Measurements from ENCODE around the gene SLCO3A1.

The SLCO3A1 gene

GRCh38 chr15:92107510-92107909, 254.0 kb downstream of the SLCO3A1 start:
- Histone ChIP-seq H3K18ac (ENCODE audit: low read length) (no peak overlapping the region), H2BK15ac (replicated peaks; ENCODE audit: low read depth) (no peak overlapping the region), H3K27ac (ENCODE audit: low read depth, low read length) (no peak overlapping the region), H3K4me2 (ENCODE audit: low read length) (no peak overlapping the region), H3K9ac (ENCODE audit: low read length) (no peak overlapping the region), H3K4me3 (ENCODE audit: low read length) (no peak overlapping the region), H2AK5ac (ENCODE audit: low read length) (no peak overlapping the region), H3K27me3 (ENCODE audit: insufficient read depth, low read length, poor library complexity) (no peaks in the 10 kb centered on the region), H2BK120ac (ENCODE audit: low read depth, low read length) (no peak overlapping the region), H3K36me3 (ENCODE audit: control insufficient read depth, insufficient read depth, low read length) (no peaks in the 10 kb centered on the region), H2BK5ac (ENCODE audit: low read length) (no peak overlapping the region), H3K23ac (ENCODE audit: low read length) (no peak overlapping the region), H3K4me1 (ENCODE audit: control insufficient read depth, low read depth, low read length) (no peaks in the 10 kb centered on the region), H4K8ac (ENCODE audit: low read depth, low read length) (no peak overlapping the region), H3K4ac (ENCODE audit: low read depth, low read length) (no peak overlapping the region), H3K79me1 (ENCODE audit: low read length) (no peaks in the 10 kb centered on the region), H4K5ac (ENCODE audit: low read length) (no peak overlapping the region), H3K56ac (ENCODE audit: low read length) (no peak overlapping the region), H3K79me2 (ENCODE audit: control insufficient read depth, insufficient read depth, low read length) (no peaks in the 10 kb centered on the region)
- WGBS (ENCODE audit: extremely low coverage, insufficient coverage, low lambda C conversion rate) = no CpG with 5 or more reads among the region's 4 CpGs
- DNase-seq = no peak

- no peaks in the 10 kb centered on the region for H3K4me1 ChIP-seq (ENCODE audit: control insufficient read depth, low read depth, low read length)
- H2BK15ac ChIP-seq (replicated peaks; ENCODE audit: low read depth) = no peak overlapping the region
- H3K4ac ChIP-seq (ENCODE audit: low read depth, low read length) = no peak overlapping the region
- no peak overlapping the region for H3K4me2 ChIP-seq (ENCODE audit: low read length)
- no peak for DNase-seq
- H3K36me3 ChIP-seq (ENCODE audit: control insufficient read depth, insufficient read depth, low read length) = no peaks in the 10 kb centered on the region
- no peaks in the 10 kb centered on the region for H3K79me1 ChIP-seq (ENCODE audit: low read length)
- WGBS (ENCODE audit: extremely low coverage, insufficient coverage, low lambda C conversion rate) = no CpG with 5 or more reads among the region's 11 CpGs
- H3K56ac ChIP-seq (ENCODE audit: low read length) = no peak overlapping the region
- no peak overlapping the region for H3K4me3 ChIP-seq (ENCODE audit: low read length)
- H2AK5ac ChIP-seq (ENCODE audit: low read length) = no peak overlapping the region
- no peak overlapping the region for H2BK120ac ChIP-seq (ENCODE audit: low read depth, low read length)
- H3K18ac ChIP-seq (ENCODE audit: low read length) = no peak overlapping the region
- H3K79me2 ChIP-seq (ENCODE audit: control insufficient read depth, insufficient read depth, low read length) = no peaks in the 10 kb centered on the region
- H3K27ac ChIP-seq (ENCODE audit: low read depth, low read length) = no peak overlapping the region
- no peak overlapping the region for H4K5ac ChIP-seq (ENCODE audit: low read length)
- H3K23ac ChIP-seq (ENCODE audit: low read length) = no peak overlapping the region
- H4K8ac ChIP-seq (ENCODE audit: low read depth, low read length) = no peak overlapping the region
- no peaks in the 10 kb centered on the region for H3K27me3 ChIP-seq (ENCODE audit: insufficient read depth, low read length, poor library complexity)
- no peak overlapping the region for H2BK5ac ChIP-seq (ENCODE audit: low read length)
- no peak overlapping the region for H3K9ac ChIP-seq (ENCODE audit: low read length)
These were observed 255.8 kb downstream of the SLCO3A1 start for GRCh38 chr15:92109191-92109873.

- Histone ChIP-seq H3K9ac (ENCODE audit: low read length) (no peak overlapping the region), H4K8ac (ENCODE audit: low read depth, low read length) (no peak overlapping the region), H3K56ac (ENCODE audit: low read length) (no peak overlapping the region), H3K79me1 (ENCODE audit: low read length) (no peaks in the 10 kb centered on the region), H3K4me3 (ENCODE audit: low read length) (no peak overlapping the region), H2BK15ac (replicated peaks; ENCODE audit: low read depth) (no peak overlapping the region), H2BK5ac (ENCODE audit: low read length) (no peak overlapping the region), H3K18ac (ENCODE audit: low read length) (no peak overlapping the region), H2BK120ac (ENCODE audit: low read depth, low read length) (no peak overlapping the region), H3K4me1 (ENCODE audit: control insufficient read depth, low read depth, low read length) (no peaks in the 10 kb centered on the region), H3K23ac (ENCODE audit: low read length) (no peak overlapping the region), H3K27ac (ENCODE audit: low read depth, low read length) (no peak overlapping the region), H3K36me3 (ENCODE audit: control insufficient read depth, insufficient read depth, low read length) (no peaks in the 10 kb centered on the region), H3K27me3 (ENCODE audit: insufficient read depth, low read length, poor library complexity) (no peaks in the 10 kb centered on the region), H3K4me2 (ENCODE audit: low read length) (no peak overlapping the region), H3K4ac (ENCODE audit: low read depth, low read length) (no peak overlapping the region), H2AK5ac (ENCODE audit: low read length) (no peak overlapping the region), H3K79me2 (ENCODE audit: control insufficient read depth, insufficient read depth, low read length) (no peaks in the 10 kb centered on the region), H4K5ac (ENCODE audit: low read length) (no peak overlapping the region)
- DNase-seq = no peak
- WGBS (ENCODE audit: extremely low coverage, insufficient coverage, low lambda C conversion rate) = no CpG with 5 or more reads among the region's 3 CpGs
These were observed 257.8 kb downstream of the SLCO3A1 start for GRCh38 chr15:92111291-92111690.

- no CpG with 5 or more reads among the region's 1 CpG for WGBS (ENCODE audit: extremely low coverage, insufficient coverage, low lambda C conversion rate)
- Histone ChIP-seq H3K36me3 (ENCODE audit: control insufficient read depth, insufficient read depth, low read length) (no peaks in the 10 kb centered on the region), H3K4me2 (ENCODE audit: low read length) (no peak overlapping the region), H4K5ac (ENCODE audit: low read length) (no peak overlapping the region), H3K9ac (ENCODE audit: low read length) (no peak overlapping the region), H3K4me3 (ENCODE audit: low read length) (no peak overlapping the region), H3K18ac (ENCODE audit: low read length) (no peak overlapping the region), H3K23ac (ENCODE audit: low read length) (no peak overlapping the region), H3K27me3 (ENCODE audit: insufficient read depth, low read length, poor library complexity) (no peaks in the 10 kb centered on the region), H3K4me1 (ENCODE audit: control insufficient read depth, low read depth, low read length) (peaks cover 2% of the 10 kb centered on the region), H3K56ac (ENCODE audit: low read length) (no peak overlapping the region), H2BK15ac (replicated peaks; ENCODE audit: low read depth) (no peak overlapping the region), H3K79me2 (ENCODE audit: control insufficient read depth, insufficient read depth, low read length) (no peaks in the 10 kb centered on the region), H2BK5ac (ENCODE audit: low read length) (no peak overlapping the region), H2BK120ac (ENCODE audit: low read depth, low read length) (no peak overlapping the region), H3K4ac (ENCODE audit: low read depth, low read length) (no peak overlapping the region), H4K8ac (ENCODE audit: low read depth, low read length) (no peak overlapping the region), H3K79me1 (ENCODE audit: low read length) (no peaks in the 10 kb centered on the region), H3K27ac (ENCODE audit: low read depth, low read length) (no peak overlapping the region), H2AK5ac (ENCODE audit: low read length) (no peak overlapping the region)
- no peak for DNase-seq
These were observed 258.2 kb downstream of the SLCO3A1 start for GRCh38 chr15:92111751-92112150.

GRCh38 chr15:92112180-92112579, 258.7 kb downstream of the SLCO3A1 start:
- Histone ChIP-seq H2AK5ac (ENCODE audit: low read length) (no peak overlapping the region), H3K4me2 (ENCODE audit: low read length) (no peak overlapping the region), H3K27me3 (ENCODE audit: insufficient read depth, low read length, poor library complexity) (no peaks in the 10 kb centered on the region), H3K79me2 (ENCODE audit: control insufficient read depth, insufficient read depth, low read length) (no peaks in the 10 kb centered on the region), H3K4ac (ENCODE audit: low read depth, low read length) (no peak overlapping the region), H3K23ac (ENCODE audit: low read length) (no peak overlapping the region), H4K5ac (ENCODE audit: low read length) (no peak overlapping the region), H3K18ac (ENCODE audit: low read length) (no peak overlapping the region), H2BK5ac (ENCODE audit: low read length) (no peak overlapping the region), H2BK15ac (replicated peaks; ENCODE audit: low read depth) (no peak overlapping the region), H3K36me3 (ENCODE audit: control insufficient read depth, insufficient read depth, low read length) (no peaks in the 10 kb centered on the region), H3K4me3 (ENCODE audit: low read length) (no peak overlapping the region), H3K9ac (ENCODE audit: low read length) (no peak overlapping the region), H2BK120ac (ENCODE audit: low read depth, low read length) (no peak overlapping the region), H3K27ac (ENCODE audit: low read depth, low read length) (no peak overlapping the region), H3K4me1 (ENCODE audit: control insufficient read depth, low read depth, low read length) (peaks cover 2% of the 10 kb centered on the region), H4K8ac (ENCODE audit: low read depth, low read length) (no peak overlapping the region), H3K79me1 (ENCODE audit: low read length) (no peaks in the 10 kb centered on the region), H3K56ac (ENCODE audit: low read length) (no peak overlapping the region)
- no peak for DNase-seq
- WGBS (ENCODE audit: extremely low coverage, insufficient coverage, low lambda C conversion rate) = no CpG with 5 or more reads among the region's 3 CpGs

- H2BK5ac ChIP-seq (ENCODE audit: low read length) = no peak overlapping the region
- H3K36me3 ChIP-seq (ENCODE audit: control insufficient read depth, insufficient read depth, low read length) = no peaks in the 10 kb centered on the region
- no peaks in the 10 kb centered on the region for H3K79me2 ChIP-seq (ENCODE audit: control insufficient read depth, insufficient read depth, low read length)
- H3K27ac ChIP-seq (ENCODE audit: low read depth, low read length) = no peak overlapping the region
- DNase-seq = no peak
- peaks cover 2% of the 10 kb centered on the region for H3K4me1 ChIP-seq (ENCODE audit: control insufficient read depth, low read depth, low read length)
- H3K4ac ChIP-seq (ENCODE audit: low read depth, low read length) = no peak overlapping the region
- no peak overlapping the region for H2AK5ac ChIP-seq (ENCODE audit: low read length)
- H3K4me2 ChIP-seq (ENCODE audit: low read length) = no peak overlapping the region
- no peak overlapping the region for H3K9ac ChIP-seq (ENCODE audit: low read length)
- no peak overlapping the region for H3K56ac ChIP-seq (ENCODE audit: low read length)
- no peak overlapping the region for H3K18ac ChIP-seq (ENCODE audit: low read length)
- WGBS (ENCODE audit: extremely low coverage, insufficient coverage, low lambda C conversion rate) = no CpG with 5 or more reads among the region's 3 CpGs
- H2BK15ac ChIP-seq (replicated peaks; ENCODE audit: low read depth) = no peak overlapping the region
- H3K79me1 ChIP-seq (ENCODE audit: low read length) = no peaks in the 10 kb centered on the region
- H3K27me3 ChIP-seq (ENCODE audit: insufficient read depth, low read length, poor library complexity) = no peaks in the 10 kb centered on the region
- no peak overlapping the region for H3K4me3 ChIP-seq (ENCODE audit: low read length)
- H4K8ac ChIP-seq (ENCODE audit: low read depth, low read length) = no peak overlapping the region
- H4K5ac ChIP-seq (ENCODE audit: low read length) = no peak overlapping the region
- no peak overlapping the region for H3K23ac ChIP-seq (ENCODE audit: low read length)
- H2BK120ac ChIP-seq (ENCODE audit: low read depth, low read length) = no peak overlapping the region
These were observed 259.2 kb downstream of the SLCO3A1 start for GRCh38 chr15:92112711-92113110.
